VCaP (cell line): Measurements from ENCODE around the gene HK2.

Experiments used
- H3K27ac ChIP-seq: fragments of 450-650 bp; 2 replicates; pipeline ENCODE4 v1.5.1; 2017
- TF ChIP-seq, protein P1 (sequence below): fragments of 450-650 bp; conservative IDR thresholded peaks from 2 replicates; pipeline ENCODE4 v1.5.1; 2017; ENCODE audit warnings: mild to moderate bottlenecking, moderate library complexity

The HK2 gene

DNA sequence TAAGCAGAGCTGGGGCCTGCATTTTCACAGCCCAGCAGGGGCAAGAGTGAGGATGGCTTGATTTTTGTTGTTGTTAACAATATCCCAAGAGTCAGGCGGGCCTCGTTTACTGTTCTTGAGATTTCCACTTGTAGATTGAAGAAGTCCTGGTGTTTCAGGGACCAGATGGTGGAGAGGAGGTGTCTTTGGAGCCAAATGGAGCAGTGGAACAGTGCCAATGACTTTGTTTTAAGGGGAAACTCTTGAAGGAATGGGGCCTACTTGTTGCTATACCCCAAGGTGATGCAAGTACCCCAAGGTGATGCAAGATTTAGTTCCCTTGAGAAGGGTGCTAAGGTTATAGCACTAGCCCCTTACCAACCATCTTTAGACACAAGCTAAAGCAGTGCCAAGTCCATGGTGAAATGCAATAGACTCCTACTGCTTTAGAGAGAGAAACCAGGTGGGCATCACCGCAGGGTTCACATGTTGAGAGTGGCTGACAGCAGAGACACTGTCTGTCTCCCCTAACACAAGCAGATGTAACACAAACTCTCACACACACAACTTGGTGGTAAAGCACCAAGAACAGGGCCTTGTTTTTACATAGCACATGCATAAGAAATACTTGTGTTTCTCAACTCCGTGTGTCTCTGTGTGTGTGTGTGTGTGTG lies 44.0 kb downstream of the HK2 start:
- TF ChIP-seq, protein P1, sequence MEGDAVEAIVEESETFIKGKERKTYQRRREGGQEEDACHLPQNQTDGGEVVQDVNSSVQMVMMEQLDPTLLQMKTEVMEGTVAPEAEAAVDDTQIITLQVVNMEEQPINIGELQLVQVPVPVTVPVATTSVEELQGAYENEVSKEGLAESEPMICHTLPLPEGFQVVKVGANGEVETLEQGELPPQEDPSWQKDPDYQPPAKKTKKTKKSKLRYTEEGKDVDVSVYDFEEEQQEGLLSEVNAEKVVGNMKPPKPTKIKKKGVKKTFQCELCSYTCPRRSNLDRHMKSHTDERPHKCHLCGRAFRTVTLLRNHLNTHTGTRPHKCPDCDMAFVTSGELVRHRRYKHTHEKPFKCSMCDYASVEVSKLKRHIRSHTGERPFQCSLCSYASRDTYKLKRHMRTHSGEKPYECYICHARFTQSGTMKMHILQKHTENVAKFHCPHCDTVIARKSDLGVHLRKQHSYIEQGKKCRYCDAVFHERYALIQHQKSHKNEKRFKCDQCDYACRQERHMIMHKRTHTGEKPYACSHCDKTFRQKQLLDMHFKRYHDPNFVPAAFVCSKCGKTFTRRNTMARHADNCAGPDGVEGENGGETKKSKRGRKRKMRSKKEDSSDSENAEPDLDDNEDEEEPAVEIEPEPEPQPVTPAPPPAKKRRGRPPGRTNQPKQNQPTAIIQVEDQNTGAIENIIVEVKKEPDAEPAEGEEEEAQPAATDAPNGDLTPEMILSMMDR = no peak

DNA sequence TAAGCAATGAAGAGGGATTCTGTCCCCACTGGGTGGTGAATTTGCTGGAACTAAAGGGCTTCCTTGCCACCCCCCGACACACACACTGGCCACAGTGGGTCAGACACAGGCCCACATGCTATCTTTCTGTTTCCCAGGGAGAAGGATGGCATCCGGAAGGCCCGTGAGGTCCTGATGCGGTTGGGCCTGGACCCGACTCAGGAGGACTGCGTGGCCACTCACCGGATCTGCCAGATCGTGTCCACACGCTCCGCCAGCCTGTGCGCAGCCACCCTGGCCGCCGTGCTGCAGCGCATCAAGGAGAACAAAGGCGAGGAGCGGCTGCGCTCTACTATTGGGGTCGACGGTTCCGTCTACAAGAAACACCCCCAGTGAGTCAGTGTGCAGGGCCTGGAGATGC lies 44.6 kb downstream of the HK2 start:
- TF ChIP-seq, protein P1 = no peak
- H3K27ac ChIP-seq = no peak overlapping the region

More for the DNA sequence above, 44.0 kb downstream of the HK2 start:
- no peak overlapping the region for H3K27ac ChIP-seq

DNA sequence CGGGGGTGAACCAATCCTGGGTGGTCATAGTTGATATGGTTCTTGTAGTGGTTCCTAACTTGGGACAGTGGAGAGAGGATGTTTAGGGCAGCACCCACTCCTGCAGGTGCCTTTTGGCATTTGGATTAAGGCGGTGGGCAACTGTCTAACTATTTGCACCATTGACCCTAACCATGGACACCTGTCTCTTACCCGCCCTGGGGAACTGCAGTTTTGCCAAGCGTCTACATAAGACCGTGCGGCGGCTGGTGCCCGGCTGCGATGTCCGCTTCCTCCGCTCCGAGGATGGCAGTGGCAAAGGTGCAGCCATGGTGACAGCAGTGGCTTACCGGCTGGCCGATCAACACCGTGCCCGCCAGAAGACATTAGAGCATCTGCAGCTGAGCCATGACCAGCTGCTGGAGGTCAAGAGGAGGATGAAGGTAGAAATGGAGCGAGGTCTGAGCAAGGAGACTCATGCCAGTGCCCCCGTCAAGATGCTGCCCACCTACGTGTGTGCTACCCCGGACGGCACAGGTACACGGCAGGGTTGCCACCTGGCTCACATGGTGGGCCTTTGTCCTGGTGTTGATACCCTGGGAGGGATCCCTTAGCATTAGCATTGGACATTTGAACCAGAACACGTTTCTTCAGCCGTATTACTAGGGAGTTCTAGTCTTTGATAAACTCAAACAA lies 46.3 kb downstream of the HK2 start:
- no peak overlapping the region for H3K27ac ChIP-seq
- TF ChIP-seq, protein P1 = no peak

DNA sequence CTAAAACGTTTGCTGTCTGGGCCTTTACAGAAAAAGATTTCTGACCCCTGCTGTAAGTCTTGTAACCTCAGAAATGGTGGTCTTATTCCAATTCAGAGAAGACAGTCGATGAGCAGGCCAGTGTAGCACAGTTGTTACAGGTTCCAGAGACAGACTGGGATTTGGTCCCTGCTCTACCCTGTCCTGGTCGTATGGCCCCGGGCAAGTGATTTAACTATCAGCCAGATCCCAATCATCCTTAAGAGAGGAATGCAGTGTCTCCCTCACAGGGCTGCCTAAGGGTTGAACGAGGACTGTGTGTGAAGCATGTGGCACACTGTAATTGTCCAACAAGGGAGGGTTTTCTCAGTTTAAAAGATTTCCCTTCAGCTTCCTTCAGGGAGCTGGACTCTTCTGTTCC lies 47.2 kb downstream of the HK2 start:
- H3K27ac ChIP-seq = no peak overlapping the region
- TF ChIP-seq, protein P1 = no peak

DNA sequence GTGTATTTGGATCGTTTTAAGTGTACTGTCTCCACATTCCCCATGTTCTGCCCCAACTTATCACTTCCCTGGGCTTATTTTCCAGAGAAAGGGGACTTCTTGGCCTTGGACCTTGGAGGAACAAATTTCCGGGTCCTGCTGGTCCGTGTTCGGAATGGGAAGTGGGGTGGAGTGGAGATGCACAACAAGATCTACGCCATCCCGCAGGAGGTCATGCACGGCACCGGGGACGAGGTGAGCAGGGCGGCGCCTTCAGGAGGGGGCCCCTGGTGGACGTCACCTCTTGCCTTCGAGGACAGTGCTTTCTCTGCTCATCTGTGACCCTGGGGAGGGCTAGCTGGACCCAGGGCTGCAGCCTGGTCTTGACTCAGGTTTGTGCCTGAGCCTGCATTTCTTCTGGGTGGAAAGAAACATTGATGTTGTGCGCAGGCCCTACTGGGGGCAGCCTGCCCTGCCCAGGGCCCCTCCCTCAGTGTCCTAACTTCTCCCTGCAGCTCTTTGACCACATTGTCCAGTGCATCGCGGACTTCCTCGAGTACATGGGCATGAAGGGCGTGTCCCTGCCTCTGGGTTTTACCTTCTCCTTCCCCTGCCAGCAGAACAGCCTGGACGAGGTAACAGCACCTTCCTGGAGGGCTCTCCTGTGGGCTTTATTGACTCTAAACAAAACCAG lies 47.8 kb downstream of the HK2 start:
- TF ChIP-seq, protein P1 = no peak
- no peak overlapping the region for H3K27ac ChIP-seq

DNA sequence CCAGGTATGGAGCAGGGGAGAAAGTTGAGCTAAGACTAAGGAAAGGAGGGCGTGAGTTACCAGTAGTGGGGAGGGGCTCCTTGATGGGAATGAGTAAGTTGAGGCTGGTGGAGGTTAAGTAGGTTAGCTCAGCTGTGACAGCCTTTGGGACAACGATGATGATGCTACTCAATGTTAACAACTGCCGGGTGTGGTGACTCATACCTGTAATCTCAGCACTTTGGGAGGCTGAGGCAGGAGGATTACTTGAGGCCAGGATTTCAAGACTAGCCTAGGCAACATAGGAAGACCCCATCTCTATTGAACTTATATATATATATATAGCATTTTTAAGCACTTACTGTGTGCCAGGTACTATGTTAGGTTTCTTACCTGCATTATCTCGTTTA lies 48.4 kb downstream of the HK2 start:
- H3K27ac ChIP-seq = no peak overlapping the region
- TF ChIP-seq, protein P1 = no peak

DNA sequence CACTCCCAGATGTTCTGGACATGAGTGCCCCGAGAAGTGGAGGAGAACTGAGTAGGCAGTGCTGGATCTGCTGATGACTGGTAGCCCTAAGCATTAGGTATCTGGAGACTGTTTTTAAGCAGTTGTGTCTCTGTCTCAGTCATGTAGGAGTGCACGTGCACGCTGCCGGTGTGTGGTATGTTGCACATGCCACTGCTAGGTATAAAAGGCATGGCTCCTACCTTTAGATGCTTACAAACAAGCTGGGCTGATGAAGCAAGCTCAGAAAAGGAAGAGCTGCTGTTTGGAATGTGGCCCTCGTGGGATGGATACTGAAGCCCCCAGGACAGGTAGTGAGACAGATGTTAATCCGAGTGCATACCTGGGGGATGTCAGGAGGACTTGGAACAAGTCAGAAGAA lies 49.1 kb downstream of the HK2 start:
- TF ChIP-seq, protein P1 = no peak
- no peak overlapping the region for H3K27ac ChIP-seq
